ENCODE data around the gene EXOC3L2. TPM values are rescaled to one million over a fixed set of nuclear protein-coding genes. Genes with fewer than 3 reads are reported as not detected.

The EXOC3L2 gene
- total RNA-seq, 1 donor, result not detected

DNA sequence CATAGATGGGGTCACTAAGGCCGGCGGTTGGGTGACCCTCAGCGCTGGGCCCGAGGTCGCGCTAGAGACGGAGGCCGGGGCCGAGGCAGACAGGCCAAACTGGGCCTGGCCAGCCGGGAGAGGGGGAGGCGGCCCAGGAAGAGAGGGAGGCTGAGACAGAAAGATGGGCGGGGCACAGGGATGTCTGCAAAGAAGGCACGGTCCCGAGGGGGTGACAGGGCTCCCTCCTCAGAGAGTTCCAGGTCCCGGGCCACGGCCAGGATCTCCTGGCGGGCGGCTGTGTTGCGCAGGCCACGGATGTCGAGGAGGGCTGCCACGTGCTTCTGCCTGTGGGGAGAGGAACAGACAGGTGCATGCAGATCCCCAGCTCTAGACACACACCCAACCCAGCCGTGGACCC, 32.2 kb downstream of the EXOC3L2 start:
- Histone ChIP-seq H2AFZ (ENCODE audit: low read length) (no peak overlapping the region), H3K79me2 (ENCODE audit: insufficient read depth, low read length) (no peaks in the 10 kb centered on the region), H3K4me1 (ENCODE audit: insufficient read depth, low read length) (peaks cover 3% of the 10 kb centered on the region), H4K20me1 (ENCODE audit: insufficient read depth, low read length) (no peaks in the 10 kb centered on the region), H3K4me3 (ENCODE audit: insufficient read depth, low read length) (no peak overlapping the region), H3K27ac (ENCODE audit: low read depth, low read length) (no peak overlapping the region), H3K9me3 (ENCODE audit: low read depth, low read length) (no peaks in the 10 kb centered on the region), H3K36me3 (ENCODE audit: insufficient read depth, low read length) (no peaks in the 10 kb centered on the region), H3K27me3 (ENCODE audit: insufficient read depth, low read length) (peaks cover 23% of the 10 kb centered on the region), H3K4me2 (ENCODE audit: insufficient read depth, low read length) (no peak overlapping the region)
- TF ChIP-seq, protein P1, sequence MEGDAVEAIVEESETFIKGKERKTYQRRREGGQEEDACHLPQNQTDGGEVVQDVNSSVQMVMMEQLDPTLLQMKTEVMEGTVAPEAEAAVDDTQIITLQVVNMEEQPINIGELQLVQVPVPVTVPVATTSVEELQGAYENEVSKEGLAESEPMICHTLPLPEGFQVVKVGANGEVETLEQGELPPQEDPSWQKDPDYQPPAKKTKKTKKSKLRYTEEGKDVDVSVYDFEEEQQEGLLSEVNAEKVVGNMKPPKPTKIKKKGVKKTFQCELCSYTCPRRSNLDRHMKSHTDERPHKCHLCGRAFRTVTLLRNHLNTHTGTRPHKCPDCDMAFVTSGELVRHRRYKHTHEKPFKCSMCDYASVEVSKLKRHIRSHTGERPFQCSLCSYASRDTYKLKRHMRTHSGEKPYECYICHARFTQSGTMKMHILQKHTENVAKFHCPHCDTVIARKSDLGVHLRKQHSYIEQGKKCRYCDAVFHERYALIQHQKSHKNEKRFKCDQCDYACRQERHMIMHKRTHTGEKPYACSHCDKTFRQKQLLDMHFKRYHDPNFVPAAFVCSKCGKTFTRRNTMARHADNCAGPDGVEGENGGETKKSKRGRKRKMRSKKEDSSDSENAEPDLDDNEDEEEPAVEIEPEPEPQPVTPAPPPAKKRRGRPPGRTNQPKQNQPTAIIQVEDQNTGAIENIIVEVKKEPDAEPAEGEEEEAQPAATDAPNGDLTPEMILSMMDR (IDR thresholded peaks at IDR 0.05; ENCODE audit: extremely low read depth, low read depth, low read length), result no peak
- DNase-seq (ENCODE audit: insufficient read length, low spot score, missing footprints), result peak; percentile 15

DNA sequence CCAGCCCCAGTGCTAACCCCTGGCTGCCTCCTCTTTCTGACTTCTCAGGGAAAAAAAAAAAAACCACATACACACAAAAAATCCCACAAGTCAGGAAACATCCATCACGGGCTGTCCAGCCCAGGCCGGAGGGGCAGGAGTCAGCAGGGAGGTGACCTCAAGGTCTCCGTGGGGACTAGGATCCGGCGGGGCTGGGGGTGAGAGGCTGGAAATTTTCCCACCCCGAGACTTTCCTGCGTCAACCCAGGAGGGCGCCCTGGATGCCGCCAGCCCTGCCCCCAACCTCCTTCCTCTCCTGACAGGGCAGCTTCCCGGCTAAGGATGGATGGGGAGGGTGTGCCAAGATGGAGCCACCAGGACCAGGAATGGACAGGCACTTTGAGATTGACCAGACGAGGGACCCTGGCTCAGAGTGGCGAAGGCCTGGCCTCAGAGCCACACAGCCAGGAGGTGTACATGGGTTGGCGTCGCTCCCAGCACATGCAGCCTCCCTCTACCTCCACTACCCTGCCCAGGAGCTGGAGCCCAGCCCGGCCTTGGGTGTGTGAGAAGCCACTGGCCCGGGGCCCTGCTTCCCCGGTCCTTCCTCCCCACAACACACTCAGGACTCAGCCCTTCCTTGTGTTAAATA, 33.3 kb downstream of the EXOC3L2 start:
- Histone ChIP-seq H4K20me1 (ENCODE audit: insufficient read depth, low read length) (no peaks in the 10 kb centered on the region), H3K4me1 (ENCODE audit: insufficient read depth, low read length) (no peaks in the 10 kb centered on the region), H3K4me3 (ENCODE audit: insufficient read depth, low read length) (no peak overlapping the region), H3K4me2 (ENCODE audit: insufficient read depth, low read length) (no peak overlapping the region), H2AFZ (ENCODE audit: low read length) (no peak overlapping the region), H3K27me3 (ENCODE audit: insufficient read depth, low read length) (peaks cover 13% of the 10 kb centered on the region), H3K36me3 (ENCODE audit: insufficient read depth, low read length) (no peaks in the 10 kb centered on the region), H3K79me2 (ENCODE audit: insufficient read depth, low read length) (no peaks in the 10 kb centered on the region), H3K9me3 (ENCODE audit: low read depth, low read length) (no peaks in the 10 kb centered on the region), H3K27ac (ENCODE audit: low read depth, low read length) (no peak overlapping the region)
- TF ChIP-seq, protein P1 (IDR thresholded peaks at IDR 0.05; ENCODE audit: extremely low read depth, low read depth, low read length), result no peak
- DNase-seq (ENCODE audit: insufficient read length, low spot score, missing footprints), result peak; percentile 84

DNA sequence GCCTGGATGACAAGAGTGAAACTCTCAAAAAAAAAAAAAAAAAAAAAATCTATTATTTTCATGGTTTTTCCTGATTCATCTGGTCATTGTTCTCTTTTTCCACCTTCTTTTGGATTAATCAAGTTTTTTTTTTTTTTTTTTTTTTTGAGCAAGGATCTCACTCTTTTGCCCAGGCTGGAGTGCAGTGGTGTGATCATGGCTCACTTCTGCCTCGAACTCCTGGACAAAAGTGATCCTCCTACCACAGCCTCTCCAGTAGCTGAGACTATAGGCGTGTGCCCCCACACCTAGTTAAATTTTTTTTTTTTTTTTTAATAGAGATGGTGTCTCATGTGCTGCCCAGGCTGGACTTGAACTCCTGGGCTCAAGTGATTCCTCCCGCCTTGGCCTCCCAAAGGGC, 38.9 kb downstream of the EXOC3L2 start:
- TF ChIP-seq, protein P1 (IDR thresholded peaks at IDR 0.05; ENCODE audit: extremely low read depth, low read depth, low read length), result no peak
- no peak overlapping the region for H3K27ac ChIP-seq (ENCODE audit: low read depth, low read length)
- H3K4me1 ChIP-seq (ENCODE audit: insufficient read depth, low read length), result no peaks in the 10 kb centered on the region
- no peaks in the 10 kb centered on the region for H3K36me3 ChIP-seq (ENCODE audit: insufficient read depth, low read length)
- H3K4me2 ChIP-seq (ENCODE audit: insufficient read depth, low read length), result no peak overlapping the region
- H3K27me3 ChIP-seq (ENCODE audit: insufficient read depth, low read length), result no peaks in the 10 kb centered on the region
- H4K20me1 ChIP-seq (ENCODE audit: insufficient read depth, low read length), result no peaks in the 10 kb centered on the region
- H3K4me3 ChIP-seq (ENCODE audit: insufficient read depth, low read length), result no peak overlapping the region
- H3K79me2 ChIP-seq (ENCODE audit: insufficient read depth, low read length), result no peaks in the 10 kb centered on the region
- no peak overlapping the region for H2AFZ ChIP-seq (ENCODE audit: low read length)
- H3K9me3 ChIP-seq (ENCODE audit: low read depth, low read length), result no peaks in the 10 kb centered on the region
- no peak for DNase-seq (ENCODE audit: insufficient read length, low spot score, missing footprints)

DNA sequence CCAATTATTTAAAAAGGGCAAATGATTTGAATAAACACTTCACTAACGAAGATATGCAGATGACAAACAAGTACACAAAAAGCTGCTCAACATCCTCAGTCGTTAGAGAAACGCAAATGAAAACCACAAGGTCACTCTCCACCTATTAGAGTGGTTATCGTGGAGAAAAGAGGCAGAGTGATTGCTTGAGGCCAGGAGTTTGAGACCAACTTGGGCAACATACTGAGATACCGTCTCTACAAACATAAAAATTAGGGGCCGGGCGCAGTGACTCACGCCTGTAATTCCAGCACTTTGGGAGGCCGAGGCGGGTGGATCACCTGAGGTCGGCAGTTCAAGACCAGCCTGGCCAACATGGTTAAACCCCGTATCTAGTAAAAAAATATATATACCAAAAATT, 39.4 kb downstream of the EXOC3L2 start:
- Histone ChIP-seq H3K79me2 (ENCODE audit: insufficient read depth, low read length) (no peaks in the 10 kb centered on the region), H2AFZ (ENCODE audit: low read length) (no peak overlapping the region), H3K36me3 (ENCODE audit: insufficient read depth, low read length) (no peaks in the 10 kb centered on the region), H3K27ac (ENCODE audit: low read depth, low read length) (no peak overlapping the region), H3K4me3 (ENCODE audit: insufficient read depth, low read length) (no peak overlapping the region), H3K4me2 (ENCODE audit: insufficient read depth, low read length) (no peak overlapping the region), H3K4me1 (ENCODE audit: insufficient read depth, low read length) (no peaks in the 10 kb centered on the region), H3K9me3 (ENCODE audit: low read depth, low read length) (no peaks in the 10 kb centered on the region), H3K27me3 (ENCODE audit: insufficient read depth, low read length) (no peaks in the 10 kb centered on the region), H4K20me1 (ENCODE audit: insufficient read depth, low read length) (no peaks in the 10 kb centered on the region)
- no peak for DNase-seq (ENCODE audit: insufficient read length, low spot score, missing footprints)
- TF ChIP-seq, protein P1 (IDR thresholded peaks at IDR 0.05; ENCODE audit: extremely low read depth, low read depth, low read length), result no peak
